CD1c-positive myeloid dendritic cell (primary cell): ENCODE measurements around the gene BTBD17.

Experiments
- DNase-seq: peaks from one replicate; pipeline ENCODE4 v3.0.0-alpha.2; 2016; ENCODE audit errors: extremely low spot score

BTBD17 gene

DNA sequence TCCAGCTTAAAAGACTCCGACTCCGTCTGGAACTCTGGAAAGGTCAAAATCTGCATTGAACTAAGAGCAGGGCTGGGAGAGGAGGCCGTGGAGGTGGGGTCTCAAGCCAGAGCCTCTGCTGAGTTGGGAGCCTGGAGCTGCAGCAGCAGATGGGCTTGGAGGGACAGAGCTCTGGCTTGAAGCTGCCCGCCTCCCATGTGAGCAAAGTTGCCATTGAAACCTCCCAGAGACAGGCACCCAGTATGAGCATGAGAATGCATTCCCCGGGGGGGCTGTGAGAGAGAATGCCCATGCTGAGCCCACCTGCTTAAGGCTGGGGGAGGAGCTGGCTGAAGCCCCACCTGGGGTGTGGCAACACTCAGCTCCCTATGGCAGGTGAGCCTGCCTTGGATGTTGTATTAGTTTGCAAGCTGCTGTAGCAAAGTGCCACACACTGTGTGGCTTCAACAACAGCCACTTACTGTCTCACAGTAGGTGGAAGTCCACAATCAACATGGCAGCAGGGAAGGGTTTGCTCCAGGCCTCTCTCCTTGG is 26.1 kb downstream of the BTBD17 start:
- no peak for DNase-seq

DNA sequence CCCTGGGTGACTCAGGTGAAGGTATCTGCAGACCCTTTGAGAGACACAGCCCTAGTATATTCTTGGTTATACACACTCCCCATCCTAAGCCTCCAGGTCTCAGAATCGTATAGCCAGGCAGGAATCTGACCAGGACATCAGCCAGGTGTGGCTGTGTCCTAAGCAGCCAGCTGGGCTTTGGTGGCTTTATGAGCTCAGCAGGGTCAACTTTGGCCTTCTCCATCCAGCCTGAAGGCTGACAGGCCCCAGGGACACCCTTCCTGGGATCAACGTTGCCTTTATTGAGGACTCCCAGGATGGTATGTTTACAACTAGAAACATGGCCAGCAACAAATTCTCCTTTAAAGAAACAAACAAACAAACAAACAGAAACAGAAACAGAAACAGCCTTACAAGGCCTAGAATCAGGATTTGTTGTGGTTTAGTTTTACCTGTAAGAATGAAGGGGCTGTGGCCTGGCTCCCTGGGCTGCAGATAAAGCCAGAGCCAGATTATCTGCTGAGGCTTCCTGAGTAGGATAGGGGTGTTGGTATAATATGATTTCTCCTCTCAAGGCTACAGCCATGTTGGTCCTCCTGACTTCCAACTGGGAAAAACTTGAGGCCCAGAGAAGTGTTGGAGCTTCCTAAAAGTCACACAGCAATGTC is 27.2 kb downstream of the BTBD17 start:
- DNase-seq, result no peak

DNA sequence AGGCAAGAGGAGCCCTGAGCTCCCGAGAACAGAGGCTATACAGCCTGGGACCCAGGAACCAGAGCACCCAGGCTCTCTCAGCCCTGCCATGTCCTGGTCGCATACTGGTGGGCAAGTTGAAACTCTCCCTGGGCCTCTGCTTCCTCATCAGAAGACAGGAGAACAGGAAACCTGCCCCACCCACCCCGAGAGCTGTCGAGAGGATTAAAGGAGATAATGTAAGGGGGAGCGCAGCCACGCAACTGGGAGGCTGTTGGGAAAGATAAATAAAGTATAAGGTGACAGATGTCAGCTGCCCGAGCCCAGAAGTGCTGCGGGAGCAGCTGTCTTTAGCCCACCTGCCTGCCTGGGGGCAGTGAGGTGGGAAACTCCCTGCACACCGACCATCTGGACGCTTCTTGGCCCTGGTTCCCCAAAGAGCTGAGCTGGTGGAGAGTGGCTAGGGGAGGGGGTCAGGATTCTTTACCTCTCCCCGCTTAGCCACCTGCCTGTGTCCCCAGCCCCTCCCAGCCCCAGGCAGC is 28.8 kb downstream of the BTBD17 start:
- no peak for DNase-seq

DNA sequence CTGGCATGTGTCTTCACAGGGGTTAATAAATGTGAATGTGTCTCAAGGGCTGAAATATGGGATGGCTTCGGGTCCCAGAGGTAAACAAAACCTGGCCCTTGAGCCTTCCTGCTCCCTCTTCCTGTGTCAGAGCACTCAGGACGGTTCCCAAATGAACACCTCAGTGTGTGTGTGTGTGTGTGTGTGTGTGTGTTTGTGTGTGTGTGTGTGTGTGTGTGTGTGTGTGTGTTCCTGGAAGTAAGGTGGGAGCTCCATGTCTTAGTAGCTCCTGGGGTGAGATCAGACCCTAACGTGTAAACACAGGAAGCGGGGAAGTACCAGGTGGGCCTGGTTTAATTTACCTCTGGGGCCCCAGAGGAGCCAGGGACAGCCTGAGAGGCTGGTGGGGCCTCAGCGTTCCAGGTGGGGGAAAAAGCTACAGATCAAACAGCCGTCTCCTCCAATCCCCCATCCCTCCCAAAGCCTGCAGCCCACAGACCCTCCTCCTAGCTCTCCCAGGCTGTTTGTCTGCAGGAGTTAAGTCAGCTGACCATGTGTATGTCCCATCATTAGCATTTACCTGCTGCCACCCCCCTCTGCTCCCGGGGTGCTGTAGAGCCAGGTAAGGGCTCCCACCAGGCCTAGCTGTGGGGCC is 29.5 kb downstream of the BTBD17 start:
- DNase-seq, result no peak

DNA sequence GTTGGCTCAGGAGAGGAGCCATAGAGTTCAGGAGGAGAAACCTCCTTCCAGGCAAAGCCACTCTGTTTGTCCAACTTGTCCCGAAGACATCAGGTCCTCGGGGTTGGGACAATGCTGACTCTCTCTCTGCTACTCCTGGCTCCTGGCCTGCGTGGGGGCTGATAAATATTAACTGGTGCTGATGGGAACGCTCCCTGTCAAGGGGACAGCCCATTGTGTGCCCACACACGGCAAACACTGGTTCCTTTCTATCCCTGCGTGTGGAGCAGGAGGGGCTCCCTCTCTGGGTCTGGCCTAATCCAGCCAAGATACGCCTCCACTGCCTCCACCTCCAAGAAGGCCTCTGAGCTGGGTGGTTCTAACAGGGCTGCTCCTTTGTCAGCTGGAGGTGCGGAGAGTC is 31.2 kb downstream of the BTBD17 start:
- no peak for DNase-seq

DNA sequence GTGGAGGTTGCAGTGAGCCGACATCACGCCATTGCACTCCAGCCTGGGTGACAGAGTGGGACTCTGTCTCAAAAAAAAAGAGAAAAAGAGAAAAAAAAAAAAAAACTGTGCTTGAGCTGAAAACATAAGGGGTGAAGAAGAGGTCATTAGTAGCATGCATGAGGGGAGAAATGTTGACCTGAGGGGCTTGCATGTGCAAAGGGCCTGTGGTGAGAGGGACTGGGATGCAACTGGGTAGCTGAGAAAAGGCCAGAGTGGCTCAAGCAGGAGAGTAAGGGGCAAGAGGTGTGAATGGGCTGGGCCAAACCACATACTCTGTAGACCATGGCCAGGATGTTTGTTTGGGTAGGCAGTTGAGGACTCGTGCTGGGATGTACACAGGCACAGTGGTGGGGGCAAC is 32.3 kb downstream of the BTBD17 start:
- no peak for DNase-seq

DNA sequence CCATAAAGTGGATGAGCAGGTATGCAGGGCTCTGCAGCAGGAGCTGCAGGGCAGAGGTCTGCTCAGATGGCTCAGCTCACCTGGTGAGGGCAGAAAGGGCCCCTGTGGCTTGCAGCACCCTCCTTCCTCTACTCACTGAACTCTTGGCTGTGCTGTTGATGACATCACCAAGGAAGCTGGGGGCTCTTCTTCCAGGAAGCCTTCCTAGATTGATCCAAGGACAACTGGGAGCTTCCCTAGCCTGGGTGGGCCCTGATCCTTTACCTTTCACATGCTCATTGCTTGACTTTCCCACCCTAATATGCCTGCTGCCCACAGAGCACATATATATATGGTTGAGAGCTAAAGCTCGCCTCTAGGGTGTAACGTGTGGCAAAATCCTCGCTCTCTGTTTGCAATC is 33.2 kb downstream of the BTBD17 start:
- no peak for DNase-seq

DNA sequence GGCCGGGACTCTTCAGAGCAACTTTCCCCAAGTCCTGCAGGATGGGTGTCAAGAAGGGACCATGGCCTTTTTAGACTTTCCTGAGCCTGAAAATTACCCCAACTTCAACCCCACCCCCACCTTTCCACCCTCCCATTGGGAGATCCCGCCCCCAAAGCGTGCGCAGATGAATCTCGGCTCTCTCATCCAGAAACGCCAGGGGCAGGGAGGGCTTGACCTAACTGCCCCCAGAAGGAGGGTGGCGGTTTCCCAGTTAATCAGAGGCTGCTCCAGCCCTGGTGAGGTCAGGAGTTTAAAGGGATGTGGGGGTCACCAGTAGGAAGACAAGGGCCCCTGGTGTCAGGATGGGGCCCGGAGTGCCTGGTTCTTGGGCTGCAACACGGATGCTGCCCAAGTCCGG is 35.2 kb downstream of the BTBD17 start:
- DNase-seq, result no peak

DNA sequence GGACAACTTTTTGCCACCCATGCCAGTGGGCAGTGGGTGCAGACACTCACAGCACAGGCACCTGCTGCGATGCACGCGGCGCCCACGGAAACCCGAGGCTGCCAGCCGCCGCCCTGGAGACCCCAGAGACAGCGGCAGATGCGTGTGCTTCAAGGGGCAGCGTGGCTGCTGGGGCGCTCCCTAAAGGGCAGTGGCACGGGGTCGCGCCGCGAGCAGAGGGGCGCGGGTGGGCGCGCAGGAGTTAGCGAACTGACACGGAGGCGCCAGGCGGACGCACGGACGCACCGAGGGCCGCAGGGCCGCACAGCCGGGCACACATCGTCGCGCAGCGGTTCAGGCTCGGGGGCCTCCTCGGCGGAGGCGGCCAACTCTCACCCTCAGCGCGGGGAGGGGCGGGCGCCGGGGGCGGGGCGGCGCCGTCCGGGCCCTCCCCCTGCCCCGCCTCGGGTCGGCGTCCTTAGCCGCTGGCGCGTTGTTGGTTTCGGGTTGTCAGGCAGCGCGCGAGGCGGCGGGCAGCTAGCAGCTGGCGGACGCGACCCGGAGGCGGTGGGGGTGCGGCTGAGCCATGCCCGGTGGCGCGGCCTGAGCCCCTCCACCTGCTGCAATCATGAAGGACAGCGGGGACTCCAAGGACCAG is 35.8 kb downstream of the BTBD17 start, which contains the start of gene KIF19:
KIF19 (plus strand) TSS at position 484 of the 637 bp plus-strand sequence; CDS start at position 608, 124 bp downstream.
- DNase-seq, result peak; percentile 56

DNA sequence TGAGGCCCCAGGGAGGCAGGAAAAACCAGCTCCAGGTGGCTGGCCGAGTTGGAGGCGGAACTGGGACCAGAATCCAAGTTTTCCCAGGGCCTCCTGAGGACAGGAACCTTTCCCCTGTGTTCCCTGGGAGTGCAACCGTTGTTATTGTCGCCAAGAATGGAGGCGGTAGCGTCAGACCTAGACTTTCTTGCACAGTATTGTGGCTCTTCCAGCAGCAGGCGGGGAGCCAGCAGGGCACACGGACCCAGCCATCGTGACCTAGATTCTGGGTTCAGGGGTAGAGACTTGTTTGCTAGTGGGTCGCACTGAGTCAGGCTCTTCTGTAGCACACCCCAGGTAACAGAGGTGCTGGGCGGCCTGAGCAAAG is 36.3 kb downstream of the BTBD17 start:
- no peak for DNase-seq

DNA sequence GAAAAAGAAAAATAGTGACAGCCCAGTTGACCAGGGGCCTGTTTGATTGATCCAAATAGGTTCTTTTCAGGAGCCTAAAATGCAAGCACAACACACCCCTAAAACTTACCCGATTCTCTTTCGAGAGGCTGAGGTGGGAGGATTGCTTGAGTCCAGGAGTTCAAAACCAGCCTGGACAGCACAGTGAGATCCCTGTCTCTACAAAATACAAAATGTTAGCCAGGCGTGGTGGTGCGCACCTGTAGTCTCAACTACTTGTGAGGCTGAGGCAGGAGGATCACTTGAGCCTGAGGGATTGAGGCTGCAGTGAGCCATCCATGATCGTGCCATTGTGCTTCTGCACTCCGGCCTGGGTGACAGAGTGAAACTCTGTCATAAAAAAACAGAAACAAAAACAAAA is 37.1 kb downstream of the BTBD17 start:
- no peak for DNase-seq

DNA sequence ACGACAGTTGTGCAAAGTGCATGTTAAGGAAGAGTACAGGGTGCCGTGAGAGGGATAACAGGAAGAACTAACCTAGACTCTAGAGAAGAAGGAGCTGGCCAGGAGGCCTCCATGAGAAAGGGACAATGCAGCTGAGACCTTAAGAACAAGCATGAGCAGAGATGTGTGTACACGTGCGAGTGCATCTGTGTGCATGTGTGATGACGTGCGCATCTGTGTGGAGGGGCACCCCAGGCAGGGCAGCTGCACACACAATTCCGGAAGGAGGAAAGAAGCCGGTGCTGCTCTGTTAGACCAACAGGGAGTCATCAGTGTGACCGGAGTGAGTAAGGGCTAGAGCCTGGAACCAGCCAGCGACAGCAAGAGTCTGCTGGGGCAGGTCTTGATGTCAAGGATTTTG is 43.3 kb downstream of the BTBD17 start:
- DNase-seq, result no peak

DNA sequence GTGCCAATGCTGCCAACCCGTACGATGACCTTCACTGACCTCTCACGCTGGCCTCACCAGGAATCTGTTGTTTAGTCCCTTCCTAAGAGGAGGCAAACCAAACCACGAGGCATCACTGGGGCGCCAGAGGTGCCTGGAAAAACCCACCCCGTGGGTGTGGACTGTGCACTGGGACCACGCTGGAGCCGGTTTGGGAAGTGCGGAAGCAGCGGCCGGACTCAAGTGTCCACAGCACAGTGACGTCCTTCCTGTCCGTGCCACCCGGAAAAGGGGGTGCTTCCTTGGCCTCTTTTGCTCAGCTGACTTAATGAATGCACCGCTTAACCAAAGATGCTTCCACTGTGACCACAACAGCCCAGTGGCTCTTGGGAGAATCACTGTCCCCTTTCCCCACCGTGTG is 44.6 kb downstream of the BTBD17 start:
- no peak for DNase-seq

DNA sequence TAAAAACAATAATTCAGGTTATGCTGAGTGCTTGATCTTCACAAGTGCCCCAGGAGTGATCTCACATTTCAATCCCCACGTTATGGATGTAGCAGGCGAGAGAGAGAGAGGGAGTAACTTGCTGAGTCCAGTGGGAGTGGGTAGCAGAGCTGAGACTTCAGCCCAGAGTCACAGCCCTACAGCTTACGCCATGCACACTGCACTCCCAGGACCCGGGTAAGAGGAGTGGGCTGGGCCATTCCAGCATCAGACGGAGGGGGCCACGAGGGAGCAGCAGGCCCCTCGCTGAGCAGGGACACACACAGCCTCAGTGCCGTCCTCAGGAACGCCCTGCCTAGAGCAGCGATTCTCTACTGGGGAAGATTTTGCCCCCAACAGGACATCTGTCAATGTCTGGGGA is 45.4 kb downstream of the BTBD17 start:
- DNase-seq, result no peak

DNA sequence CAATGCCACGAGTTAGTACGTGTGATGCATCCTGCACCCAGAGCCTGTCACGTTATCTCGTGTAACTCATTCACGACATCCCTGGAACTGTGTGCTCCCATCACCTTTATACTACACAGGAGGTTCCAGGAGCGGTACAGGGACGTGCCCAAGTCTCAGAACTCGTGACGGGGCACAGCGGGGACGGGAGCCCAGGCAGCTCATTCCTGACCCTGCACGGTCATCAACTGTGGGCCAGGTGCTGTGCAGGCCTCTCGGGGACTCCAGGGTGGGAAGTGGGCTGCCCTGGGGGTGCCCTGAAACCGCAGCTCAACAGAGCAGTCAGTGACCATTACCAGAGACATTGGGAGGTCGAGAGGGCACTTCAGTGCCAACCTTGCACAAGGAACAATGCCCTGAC is 46.8 kb downstream of the BTBD17 start:
- DNase-seq, result no peak

DNA sequence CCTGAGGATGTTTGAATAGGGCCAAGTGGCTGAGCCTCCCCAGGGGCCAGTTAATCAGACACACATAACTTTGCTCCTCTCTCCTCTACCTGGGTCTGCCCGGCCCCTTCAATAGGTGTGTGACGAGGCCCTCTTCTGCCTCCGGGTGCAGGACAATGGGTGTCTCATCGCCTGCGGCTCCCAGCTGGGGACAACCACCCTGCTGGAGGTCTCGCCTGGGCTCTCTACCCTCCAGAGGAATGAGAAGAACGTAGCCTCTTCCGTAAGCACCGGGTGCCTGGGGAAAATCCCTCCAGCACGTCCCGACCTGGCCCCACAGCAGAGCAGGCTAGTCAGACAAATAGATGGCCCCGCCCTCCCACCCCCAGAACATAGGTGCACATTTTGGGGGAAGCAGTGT is 51.8 kb downstream of the BTBD17 start:
- DNase-seq, result no peak

DNA sequence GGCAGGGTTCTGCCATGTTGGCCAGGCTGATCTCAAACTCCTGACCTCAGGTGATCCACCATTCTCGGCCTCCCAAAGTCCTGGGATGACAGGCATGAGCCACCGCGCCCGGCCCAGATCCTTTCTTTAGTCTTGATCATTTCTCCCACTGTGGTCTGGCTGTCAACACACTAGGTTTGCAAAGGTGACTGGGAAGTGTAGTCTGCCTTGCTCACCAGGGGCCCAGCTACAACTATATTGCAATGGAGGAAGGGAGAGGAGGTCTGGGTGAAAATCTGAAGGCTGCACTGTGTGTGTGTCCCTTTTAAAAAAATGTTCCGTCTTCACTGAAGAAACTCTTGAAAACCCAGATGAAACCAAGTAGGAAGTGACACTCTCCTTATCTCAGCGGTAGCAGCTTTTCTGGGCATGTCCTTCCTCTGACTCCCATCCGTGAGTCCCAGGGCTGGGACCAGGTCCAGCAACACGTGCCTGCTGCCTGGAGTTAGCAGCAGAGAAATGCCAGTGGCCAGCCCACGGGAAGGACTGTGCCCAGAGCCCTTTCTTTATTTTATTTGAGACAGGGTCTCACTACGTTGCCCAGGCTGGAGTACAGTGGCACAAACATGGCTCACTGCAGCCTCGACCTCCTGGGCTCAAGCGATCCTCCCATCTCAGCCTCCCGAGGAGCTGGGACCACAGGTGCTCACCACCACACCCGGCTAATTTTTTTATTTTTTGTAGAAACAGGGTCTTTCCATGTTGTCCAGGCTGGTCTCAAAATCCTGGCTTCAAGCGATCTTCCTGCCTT is 53.5 kb downstream of the BTBD17 start:
- DNase-seq, result no peak
